ENCODE data around the gene MMP17.

Gene MMP17

DNA sequence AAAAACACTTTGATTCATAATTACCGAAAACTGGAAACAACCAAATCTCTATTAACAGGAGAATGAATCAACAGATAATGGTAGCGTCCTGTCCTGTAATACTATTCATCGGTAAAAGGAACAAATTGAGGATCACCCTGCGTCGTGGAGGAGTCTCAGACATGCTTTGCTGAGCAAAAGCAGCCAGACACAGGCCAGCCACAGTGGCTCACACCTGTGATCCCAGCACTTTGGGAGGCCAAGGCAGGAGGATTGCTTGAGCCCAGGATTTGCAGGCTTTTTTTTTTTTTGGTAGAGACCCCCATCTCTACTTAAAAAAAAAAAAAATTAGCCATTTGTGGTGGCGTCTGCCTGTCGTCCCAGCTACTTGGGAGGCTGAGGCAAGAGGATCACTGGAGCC lies 34.1 kb upstream of the MMP17 start:
- no peaks in the 10 kb centered on the region for H3K27me3 ChIP-seq
- H3K9me3 ChIP-seq, result no peaks in the 10 kb centered on the region
- H3K36me3 ChIP-seq, result peaks cover 54% of the 10 kb centered on the region
- TF ChIP-seq, protein P1, sequence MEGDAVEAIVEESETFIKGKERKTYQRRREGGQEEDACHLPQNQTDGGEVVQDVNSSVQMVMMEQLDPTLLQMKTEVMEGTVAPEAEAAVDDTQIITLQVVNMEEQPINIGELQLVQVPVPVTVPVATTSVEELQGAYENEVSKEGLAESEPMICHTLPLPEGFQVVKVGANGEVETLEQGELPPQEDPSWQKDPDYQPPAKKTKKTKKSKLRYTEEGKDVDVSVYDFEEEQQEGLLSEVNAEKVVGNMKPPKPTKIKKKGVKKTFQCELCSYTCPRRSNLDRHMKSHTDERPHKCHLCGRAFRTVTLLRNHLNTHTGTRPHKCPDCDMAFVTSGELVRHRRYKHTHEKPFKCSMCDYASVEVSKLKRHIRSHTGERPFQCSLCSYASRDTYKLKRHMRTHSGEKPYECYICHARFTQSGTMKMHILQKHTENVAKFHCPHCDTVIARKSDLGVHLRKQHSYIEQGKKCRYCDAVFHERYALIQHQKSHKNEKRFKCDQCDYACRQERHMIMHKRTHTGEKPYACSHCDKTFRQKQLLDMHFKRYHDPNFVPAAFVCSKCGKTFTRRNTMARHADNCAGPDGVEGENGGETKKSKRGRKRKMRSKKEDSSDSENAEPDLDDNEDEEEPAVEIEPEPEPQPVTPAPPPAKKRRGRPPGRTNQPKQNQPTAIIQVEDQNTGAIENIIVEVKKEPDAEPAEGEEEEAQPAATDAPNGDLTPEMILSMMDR (IDR thresholded peaks at IDR 0.05; ENCODE audit: low read depth, low read length), result no peak
- no peaks in the 10 kb centered on the region for H3K4me1 ChIP-seq
- H3K4me3 ChIP-seq (ENCODE audit: low read depth, low read length), result no peak overlapping the region
- DNase-seq, result no peak

DNA sequence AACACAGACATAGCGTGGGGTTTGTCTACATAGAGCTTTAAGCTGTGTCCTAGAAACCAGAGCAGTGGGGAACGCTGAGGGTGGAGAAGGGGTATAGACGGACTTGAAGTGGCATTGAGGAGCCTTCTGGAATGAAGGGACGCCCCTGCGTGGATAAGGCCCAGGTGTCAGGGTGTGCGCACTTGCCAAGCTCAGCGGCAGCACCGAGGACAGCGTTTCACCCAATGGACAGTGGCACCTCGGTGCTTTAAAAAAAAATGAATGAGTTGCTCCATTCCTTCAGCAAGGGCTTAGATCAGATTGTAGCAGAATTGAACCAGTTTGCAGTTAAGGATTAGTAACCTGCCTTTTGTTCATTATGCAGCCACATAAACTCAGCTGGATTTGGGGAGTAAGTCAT lies 33.6 kb upstream of the MMP17 start:
- TF ChIP-seq, protein P1 (IDR thresholded peaks at IDR 0.05; ENCODE audit: low read depth, low read length), result no peak
- H3K27me3 ChIP-seq, result no peaks in the 10 kb centered on the region
- no peak overlapping the region for H3K4me3 ChIP-seq (ENCODE audit: low read depth, low read length)
- no peak for DNase-seq
- no peaks in the 10 kb centered on the region for H3K9me3 ChIP-seq
- peaks cover 60% of the 10 kb centered on the region for H3K36me3 ChIP-seq
- H3K4me1 ChIP-seq, result no peaks in the 10 kb centered on the region

DNA sequence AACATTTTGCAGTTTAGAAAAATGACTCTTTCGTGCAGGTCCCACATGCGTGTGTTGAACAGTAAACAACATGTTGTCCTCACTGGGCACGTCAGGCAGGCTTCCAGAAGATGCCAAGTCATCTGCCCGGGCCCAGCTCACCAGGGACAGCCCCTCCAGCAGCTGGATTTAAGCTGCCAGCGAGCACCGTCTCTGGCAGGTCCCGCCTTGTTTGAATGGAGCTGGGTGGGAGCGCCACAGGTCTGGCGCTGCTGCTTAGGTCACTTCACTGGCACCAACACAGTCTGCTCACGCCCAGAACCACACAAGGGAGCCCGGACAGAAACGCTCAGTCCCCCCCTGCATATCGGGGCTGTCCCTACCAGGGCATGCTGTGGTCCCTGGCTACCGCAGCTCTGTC lies 33.1 kb upstream of the MMP17 start:
- H3K9me3 ChIP-seq, result no peaks in the 10 kb centered on the region
- H3K4me3 ChIP-seq (ENCODE audit: low read depth, low read length), result no peak overlapping the region
- no peaks in the 10 kb centered on the region for H3K27me3 ChIP-seq
- peaks cover 61% of the 10 kb centered on the region for H3K36me3 ChIP-seq
- TF ChIP-seq, protein P1 (IDR thresholded peaks at IDR 0.05; ENCODE audit: low read depth, low read length), result no peak
- no peak for DNase-seq
- H3K4me1 ChIP-seq, result no peaks in the 10 kb centered on the region

DNA sequence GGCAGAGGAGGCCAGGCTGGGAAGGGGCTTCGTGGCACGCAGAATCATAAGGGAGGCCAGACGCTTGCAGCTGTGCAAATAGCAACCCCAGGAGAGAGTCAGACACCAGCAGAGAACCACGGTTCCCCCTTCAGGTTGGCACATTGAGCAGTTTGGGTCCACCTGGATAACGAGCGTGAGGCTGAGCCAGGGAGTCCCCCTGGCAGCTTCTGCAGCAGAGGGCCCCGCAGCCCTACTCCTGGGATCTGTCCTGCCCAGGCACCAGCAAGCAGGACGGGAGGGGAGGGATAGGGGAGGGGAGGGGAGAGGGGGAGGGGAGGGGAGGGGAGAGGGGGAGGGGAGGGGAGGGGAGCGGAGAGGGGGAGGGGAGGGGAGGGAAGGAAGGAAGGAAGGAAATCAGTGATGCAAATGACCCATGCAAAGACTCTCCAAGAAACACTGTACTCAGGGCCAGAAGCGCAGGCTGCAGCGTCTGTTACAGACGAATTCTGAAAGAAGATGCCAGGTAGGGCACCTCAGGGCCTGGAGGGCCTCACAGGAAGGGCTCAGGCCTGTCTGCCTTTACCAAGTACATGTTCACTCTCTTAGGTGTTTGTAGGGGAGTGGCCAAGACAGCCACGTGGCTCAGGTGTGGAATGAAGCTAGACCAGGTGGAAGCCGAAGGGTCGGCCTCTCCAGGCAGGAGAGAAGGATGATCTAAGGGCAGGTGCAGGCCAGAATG lies 32.3 kb upstream of the MMP17 start:
- Histone ChIP-seq H3K36me3 (peaks cover 59% of the 10 kb centered on the region), H3K27me3 (no peaks in the 10 kb centered on the region), H3K4me1 (no peaks in the 10 kb centered on the region), H3K4me3 (ENCODE audit: low read depth, low read length) (no peak overlapping the region), H3K9me3 (no peaks in the 10 kb centered on the region)
- no peak for DNase-seq
- TF ChIP-seq, protein P1 (IDR thresholded peaks at IDR 0.05; ENCODE audit: low read depth, low read length), result no peak

DNA sequence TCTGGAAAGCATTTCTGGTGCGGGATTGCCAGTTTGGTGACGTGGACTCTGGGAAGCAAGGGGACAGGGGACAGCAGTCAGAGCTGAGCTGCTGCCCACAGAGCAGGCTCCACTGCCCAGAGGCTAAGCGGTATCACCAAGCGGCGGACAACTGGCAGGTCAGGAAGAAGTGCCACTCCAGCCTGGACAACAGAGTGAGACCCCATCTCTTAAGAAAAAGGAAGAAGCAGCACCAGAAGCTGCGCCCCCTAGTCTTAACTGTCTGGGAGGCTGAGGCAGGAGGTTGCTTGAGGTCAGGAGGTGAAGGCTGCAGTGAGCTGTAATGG lies 31.8 kb upstream of the MMP17 start:
- H3K36me3 ChIP-seq, result peaks cover 54% of the 10 kb centered on the region
- H3K27me3 ChIP-seq, result no peaks in the 10 kb centered on the region
- H3K9me3 ChIP-seq, result no peaks in the 10 kb centered on the region
- H3K4me3 ChIP-seq (ENCODE audit: low read depth, low read length), result no peak overlapping the region
- no peaks in the 10 kb centered on the region for H3K4me1 ChIP-seq
- TF ChIP-seq, protein P1 (IDR thresholded peaks at IDR 0.05; ENCODE audit: low read depth, low read length), result no peak
- DNase-seq, result no peak

DNA sequence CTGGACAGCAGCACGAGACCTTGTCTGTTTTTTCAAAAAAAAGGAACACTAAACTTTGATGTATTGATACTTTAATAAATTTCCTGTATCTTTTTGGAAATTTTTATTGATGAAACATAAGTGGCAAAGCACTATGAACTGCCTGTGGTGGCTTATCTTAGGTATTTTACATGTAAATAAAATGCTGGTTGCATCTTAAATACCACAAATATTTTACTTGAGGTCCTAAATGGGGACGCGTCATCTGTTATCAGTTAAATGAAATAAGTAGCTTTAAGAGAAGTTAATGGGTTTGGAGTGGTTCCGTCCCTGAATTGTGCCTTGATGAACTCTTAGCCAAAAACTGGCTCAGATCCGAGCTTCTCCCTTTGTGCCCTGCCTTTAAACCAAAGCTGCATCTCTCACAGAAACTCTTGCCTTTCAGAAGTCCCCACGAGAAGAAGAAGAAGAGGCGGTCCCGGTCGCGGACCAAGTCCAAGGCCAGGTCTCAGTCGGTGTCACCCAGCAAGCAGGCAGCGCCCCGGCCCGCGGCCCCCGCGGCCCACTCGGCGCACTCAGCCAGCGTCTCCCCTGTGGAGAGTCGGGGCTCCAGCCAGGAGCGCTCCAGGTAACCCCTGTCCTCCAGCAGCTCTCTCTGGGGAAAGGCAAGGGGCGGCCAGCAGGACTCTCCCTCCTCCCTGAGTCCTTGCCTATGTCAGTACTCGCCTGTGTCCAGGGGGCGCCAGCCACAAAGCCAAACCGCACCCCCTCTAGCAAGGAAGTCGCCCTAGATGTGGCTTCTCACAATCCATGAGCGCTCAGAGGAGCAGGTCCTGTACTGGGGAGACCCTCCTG lies 31.2 kb upstream of the MMP17 start:
- Histone ChIP-seq H3K27me3 (no peaks in the 10 kb centered on the region), H3K4me3 (ENCODE audit: low read depth, low read length) (no peak overlapping the region), H3K36me3 (peaks cover 50% of the 10 kb centered on the region), H3K4me1 (no peaks in the 10 kb centered on the region), H3K9me3 (no peaks in the 10 kb centered on the region)
- TF ChIP-seq, protein P1 (IDR thresholded peaks at IDR 0.05; ENCODE audit: low read depth, low read length), result peak; percentile 1; the same call in 1 of the 2 replicates
- DNase-seq, result no peak

Measured in BE2C (cell line).